Endodermal cell (in vitro differentiated cells): Measurements from ENCODE around the gene TSHZ2. TPM values are rescaled to one million over a fixed set of nuclear protein-coding genes. Genes with fewer than 3 reads are reported as not detected.

ENCODE experiments used
- DNase-seq: peaks from one replicate; pipeline ENCODE4 v3.0.0-alpha.2; 2017
- H3K27ac ChIP-seq: 2 replicates; pipeline ENCODE4 v1.5.1; 2013; ENCODE audit warnings: mild to moderate bottlenecking, low read depth, low read length, moderate library complexity
- H3K27me3 ChIP-seq: 2 replicates; pipeline ENCODE4 v1.6.1; 2013; ENCODE audit warnings: mild to moderate bottlenecking, low read length, moderate library complexity; ENCODE audit not compliant: insufficient read depth, control insufficient read depth, poor library complexity, severe bottlenecking
- H3K36me3 ChIP-seq: 2 replicates; pipeline ENCODE4 v1.7.0; 2013; ENCODE audit warnings: mild to moderate bottlenecking, low read length, moderate library complexity; ENCODE audit not compliant: control insufficient read depth, insufficient read depth
- H3K4me1 ChIP-seq: one replicate; pipeline ENCODE4 v1.7.0; 2013; ENCODE audit warnings: low read length; ENCODE audit not compliant: control insufficient read depth, insufficient read depth
- H3K4me3 ChIP-seq: 2 replicates; pipeline ENCODE4 v1.5.1; 2013; ENCODE audit warnings: mild to moderate bottlenecking, low read length, moderate library complexity
- H3K9ac ChIP-seq: 2 replicates; pipeline ENCODE4 v1.6.1; 2013; ENCODE audit warnings: mild to moderate bottlenecking, low read length, moderate library complexity; ENCODE audit not compliant: poor library complexity, severe bottlenecking; ENCODE audit errors: extremely low read depth
- H3K9me3 ChIP-seq: 2 replicates; pipeline ENCODE4 v1.6.1; 2013; ENCODE audit warnings: mild to moderate bottlenecking, low read length, moderate library complexity; ENCODE audit not compliant: control insufficient read depth
- H3K27ac Mint-ChIP-seq: 2 replicates; pipeline ENCODE4 v1.8.0; 2020; ENCODE audit warnings: mixed read lengths
- H3K27me3 Mint-ChIP-seq: 2 replicates; pipeline ENCODE4 v1.8.0; 2021; ENCODE audit warnings: mild to moderate bottlenecking, mixed read lengths; ENCODE audit not compliant: insufficient read depth
- H3K36me3 Mint-ChIP-seq: 2 replicates; pipeline ENCODE4 v1.8.0; 2020; ENCODE audit warnings: low read depth, mixed read lengths
- H3K4me1 Mint-ChIP-seq: 2 replicates; pipeline ENCODE4 v1.8.0; 2020; ENCODE audit warnings: mixed read lengths
- H3K4me3 Mint-ChIP-seq: 2 replicates; pipeline ENCODE4 v1.8.0; 2020; ENCODE audit warnings: mild to moderate bottlenecking, moderate library complexity, mixed read lengths
- H3K9me3 Mint-ChIP-seq: 2 replicates; pipeline ENCODE4 v1.8.0; 2020; ENCODE audit warnings: mild to moderate bottlenecking, mixed read lengths
- WGBS, 2 experiments: methylation state at CpG; one replicate each; pipeline versions ENCODE4 v1.1.5 to v1.1.7; 2013; ENCODE audit warnings: missing lambda C conversion rate in 2 of 2, mixed read lengths in 1 of 2; ENCODE audit not compliant: insufficient coverage in 1 of 2, insufficient read length in 1 of 2; 5-methylcytosine and 5-hydroxymethylcytosine counted together
- total RNA-seq, 2 donors: library from RNA; stranded (reverse); fragmentation: NEBNext Ultra II Directional in 1 of 2; extraction: Animal tissue kit (Norgen Biotek cat#: 25700) in 1 of 2; gene quantifications; 2 replicates in 1 of 2; 3 replicates in 1 of 2; pipeline ENCODE4 v1.2.1, GENCODE V29; 2021
- TF ChIP-seq, protein P1 (sequence below): fragments of 200-600 bp; sonication (generic); conservative IDR thresholded peaks from 2 replicates; pipeline ENCODE4 v1.5.0; 2021; ENCODE audit warnings: antibody characterized with exemption, mild to moderate bottlenecking

TSHZ2 gene
- total RNA-seq, 2 donors from 2014 or later, result 0.07 to 0.31 TPM

DNA sequence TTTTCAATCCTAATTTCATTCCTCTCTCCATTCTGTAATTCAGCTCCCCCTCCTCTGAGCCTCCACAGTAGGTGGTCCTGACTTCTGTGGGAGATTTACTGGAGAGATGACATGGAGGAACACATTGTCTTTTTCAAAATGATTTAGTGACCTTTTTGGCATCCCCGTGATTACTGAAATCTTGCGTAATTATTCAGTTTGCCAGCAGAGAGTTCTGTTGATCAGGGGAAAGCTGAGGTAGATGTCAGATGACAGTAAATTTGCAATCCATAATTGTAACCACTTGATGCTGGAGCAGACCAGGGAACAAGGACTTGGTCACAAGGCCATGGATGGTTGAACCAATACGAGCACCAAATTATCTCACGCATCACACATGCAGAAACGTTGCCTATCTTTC lies 302.2 kb downstream of the TSHZ2 start:
- TF ChIP-seq, protein P1, sequence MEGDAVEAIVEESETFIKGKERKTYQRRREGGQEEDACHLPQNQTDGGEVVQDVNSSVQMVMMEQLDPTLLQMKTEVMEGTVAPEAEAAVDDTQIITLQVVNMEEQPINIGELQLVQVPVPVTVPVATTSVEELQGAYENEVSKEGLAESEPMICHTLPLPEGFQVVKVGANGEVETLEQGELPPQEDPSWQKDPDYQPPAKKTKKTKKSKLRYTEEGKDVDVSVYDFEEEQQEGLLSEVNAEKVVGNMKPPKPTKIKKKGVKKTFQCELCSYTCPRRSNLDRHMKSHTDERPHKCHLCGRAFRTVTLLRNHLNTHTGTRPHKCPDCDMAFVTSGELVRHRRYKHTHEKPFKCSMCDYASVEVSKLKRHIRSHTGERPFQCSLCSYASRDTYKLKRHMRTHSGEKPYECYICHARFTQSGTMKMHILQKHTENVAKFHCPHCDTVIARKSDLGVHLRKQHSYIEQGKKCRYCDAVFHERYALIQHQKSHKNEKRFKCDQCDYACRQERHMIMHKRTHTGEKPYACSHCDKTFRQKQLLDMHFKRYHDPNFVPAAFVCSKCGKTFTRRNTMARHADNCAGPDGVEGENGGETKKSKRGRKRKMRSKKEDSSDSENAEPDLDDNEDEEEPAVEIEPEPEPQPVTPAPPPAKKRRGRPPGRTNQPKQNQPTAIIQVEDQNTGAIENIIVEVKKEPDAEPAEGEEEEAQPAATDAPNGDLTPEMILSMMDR, result no peak
- no peak overlapping the region for H3K27ac Mint-ChIP-seq
- H3K27me3 Mint-ChIP-seq, result no peaks in the 10 kb centered on the region
- H3K4me3 ChIP-seq, result no peak overlapping the region
- H3K27ac ChIP-seq, result no peak overlapping the region
- H3K36me3 ChIP-seq, result no peaks in the 10 kb centered on the region
- H3K4me1 ChIP-seq, result no peaks in the 10 kb centered on the region
- H3K9me3 ChIP-seq, result no peaks in the 10 kb centered on the region
- WGBS, 2 experiments, result 93 to 95% methylated on average over 5 of the region's 5 CpGs
- DNase-seq, result no peak
- no peaks in the 10 kb centered on the region for H3K9me3 Mint-ChIP-seq
- H3K9ac ChIP-seq, result no peak overlapping the region
- H3K4me3 Mint-ChIP-seq, result no peak overlapping the region
- H3K36me3 Mint-ChIP-seq, result no peaks in the 10 kb centered on the region
- H3K27me3 ChIP-seq, result no peaks in the 10 kb centered on the region
- H3K4me1 Mint-ChIP-seq, result no peaks in the 10 kb centered on the region

GRCh38 chr20:53274807-53275206 lies 302.6 kb downstream of the TSHZ2 start:
- WGBS, 2 experiments, result 60 to 75% methylated on average over 2 to 3 of the region's 3 CpGs

GRCh38 chr20:53276143-53276542 lies 304.0 kb downstream of the TSHZ2 start:
- H3K27ac ChIP-seq, result no peak overlapping the region
- H3K36me3 ChIP-seq, result no peaks in the 10 kb centered on the region
- Mint-ChIP-seq H3K4me1 (no peaks in the 10 kb centered on the region), H3K4me3 (no peak overlapping the region), H3K27me3 (no peaks in the 10 kb centered on the region), H3K27ac (no peak overlapping the region), H3K36me3 (no peaks in the 10 kb centered on the region), H3K9me3 (no peaks in the 10 kb centered on the region)
- DNase-seq, result no peak
- TF ChIP-seq, protein P1, result no peak
- no peaks in the 10 kb centered on the region for H3K9me3 ChIP-seq
- no peak overlapping the region for H3K4me3 ChIP-seq
- H3K9ac ChIP-seq, result no peak overlapping the region
- 98 to 100% methylated on average over 2 to 3 of the region's 3 CpGs for WGBS, 2 experiments
- H3K27me3 ChIP-seq, result no peaks in the 10 kb centered on the region
- H3K4me1 ChIP-seq, result no peaks in the 10 kb centered on the region

More at GRCh38 chr20:53274807-53275206, 302.6 kb downstream of the TSHZ2 start:
- DNase-seq, result no peak
- H3K4me1 ChIP-seq, result no peaks in the 10 kb centered on the region
- no peaks in the 10 kb centered on the region for H3K27me3 ChIP-seq
- no peak overlapping the region for H3K4me3 ChIP-seq
- no peaks in the 10 kb centered on the region for H3K9me3 Mint-ChIP-seq
- H3K4me1 Mint-ChIP-seq, result no peaks in the 10 kb centered on the region
- no peak overlapping the region for H3K9ac ChIP-seq
- H3K27ac ChIP-seq, result no peak overlapping the region
- no peak overlapping the region for H3K4me3 Mint-ChIP-seq
- no peaks in the 10 kb centered on the region for H3K36me3 Mint-ChIP-seq
- no peaks in the 10 kb centered on the region for H3K9me3 ChIP-seq
- no peak overlapping the region for H3K27ac Mint-ChIP-seq
- TF ChIP-seq, protein P1, result no peak
- H3K36me3 ChIP-seq, result no peaks in the 10 kb centered on the region
- no peaks in the 10 kb centered on the region for H3K27me3 Mint-ChIP-seq
